Epithelial cell of esophagus (primary cell): Measurements from ENCODE around the gene ZNF439.
"Not testable (repeated sequence)": the region's sequence is repeated elsewhere in the genome, so short reads cannot be mapped to it uniquely, and the experiment has no call there.

Experiments
- DNase-seq: peaks from one replicate; pipeline ENCODE4 v3.0.0; 2010; ENCODE audit warnings: low read depth
- H3K4me3 ChIP-seq: 2 replicates; pipeline ENCODE4 v1.5.1; 2011; ENCODE audit warnings: mild to moderate bottlenecking, low read length, control low read depth
- TF ChIP-seq, protein P1 (sequence below): IDR thresholded peaks from 2 replicates; pipeline ENCODE4 v1.5.1; 2011; ENCODE audit warnings: low read depth, mild to moderate bottlenecking, low read length, control low read depth, inconsistent platforms; ENCODE audit not compliant: insufficient read depth; ENCODE audit errors: missing control alignments

The ZNF439 gene

DNA sequence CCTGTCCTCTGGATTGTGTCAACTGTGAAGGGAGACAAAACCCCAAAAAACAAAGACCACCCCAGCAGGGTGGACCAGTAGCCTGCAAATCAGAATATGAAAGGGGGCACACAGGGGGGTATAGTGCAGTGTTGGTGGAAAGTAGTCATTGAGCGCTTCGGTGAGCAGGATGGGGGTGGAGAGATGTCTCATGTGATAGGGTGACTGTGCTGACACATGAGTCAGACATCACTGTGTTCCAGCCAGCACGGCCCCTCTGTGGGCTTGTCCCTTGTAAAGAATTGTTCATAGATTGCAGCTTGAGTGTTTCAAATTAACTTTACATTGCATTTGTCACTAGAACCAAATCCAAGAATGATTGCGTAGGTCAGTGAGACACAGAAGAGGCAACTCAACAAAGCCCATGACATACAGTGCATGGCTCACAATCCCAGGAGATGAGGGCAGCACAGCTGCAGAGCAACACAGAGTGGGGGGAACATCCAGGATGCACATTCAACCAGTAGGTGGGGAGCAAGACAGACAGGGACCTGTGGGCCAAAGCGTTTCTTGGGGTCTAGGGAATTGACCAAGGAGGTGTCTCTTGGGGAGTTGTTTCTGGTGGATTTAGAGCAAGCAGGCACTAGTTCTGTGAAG lies 26.9 kb upstream of the ZNF439 start:
- H3K4me3 ChIP-seq, result no peak overlapping the region
- peak; percentile 11 for DNase-seq
- TF ChIP-seq, protein P1, sequence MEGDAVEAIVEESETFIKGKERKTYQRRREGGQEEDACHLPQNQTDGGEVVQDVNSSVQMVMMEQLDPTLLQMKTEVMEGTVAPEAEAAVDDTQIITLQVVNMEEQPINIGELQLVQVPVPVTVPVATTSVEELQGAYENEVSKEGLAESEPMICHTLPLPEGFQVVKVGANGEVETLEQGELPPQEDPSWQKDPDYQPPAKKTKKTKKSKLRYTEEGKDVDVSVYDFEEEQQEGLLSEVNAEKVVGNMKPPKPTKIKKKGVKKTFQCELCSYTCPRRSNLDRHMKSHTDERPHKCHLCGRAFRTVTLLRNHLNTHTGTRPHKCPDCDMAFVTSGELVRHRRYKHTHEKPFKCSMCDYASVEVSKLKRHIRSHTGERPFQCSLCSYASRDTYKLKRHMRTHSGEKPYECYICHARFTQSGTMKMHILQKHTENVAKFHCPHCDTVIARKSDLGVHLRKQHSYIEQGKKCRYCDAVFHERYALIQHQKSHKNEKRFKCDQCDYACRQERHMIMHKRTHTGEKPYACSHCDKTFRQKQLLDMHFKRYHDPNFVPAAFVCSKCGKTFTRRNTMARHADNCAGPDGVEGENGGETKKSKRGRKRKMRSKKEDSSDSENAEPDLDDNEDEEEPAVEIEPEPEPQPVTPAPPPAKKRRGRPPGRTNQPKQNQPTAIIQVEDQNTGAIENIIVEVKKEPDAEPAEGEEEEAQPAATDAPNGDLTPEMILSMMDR, result no peak

DNA sequence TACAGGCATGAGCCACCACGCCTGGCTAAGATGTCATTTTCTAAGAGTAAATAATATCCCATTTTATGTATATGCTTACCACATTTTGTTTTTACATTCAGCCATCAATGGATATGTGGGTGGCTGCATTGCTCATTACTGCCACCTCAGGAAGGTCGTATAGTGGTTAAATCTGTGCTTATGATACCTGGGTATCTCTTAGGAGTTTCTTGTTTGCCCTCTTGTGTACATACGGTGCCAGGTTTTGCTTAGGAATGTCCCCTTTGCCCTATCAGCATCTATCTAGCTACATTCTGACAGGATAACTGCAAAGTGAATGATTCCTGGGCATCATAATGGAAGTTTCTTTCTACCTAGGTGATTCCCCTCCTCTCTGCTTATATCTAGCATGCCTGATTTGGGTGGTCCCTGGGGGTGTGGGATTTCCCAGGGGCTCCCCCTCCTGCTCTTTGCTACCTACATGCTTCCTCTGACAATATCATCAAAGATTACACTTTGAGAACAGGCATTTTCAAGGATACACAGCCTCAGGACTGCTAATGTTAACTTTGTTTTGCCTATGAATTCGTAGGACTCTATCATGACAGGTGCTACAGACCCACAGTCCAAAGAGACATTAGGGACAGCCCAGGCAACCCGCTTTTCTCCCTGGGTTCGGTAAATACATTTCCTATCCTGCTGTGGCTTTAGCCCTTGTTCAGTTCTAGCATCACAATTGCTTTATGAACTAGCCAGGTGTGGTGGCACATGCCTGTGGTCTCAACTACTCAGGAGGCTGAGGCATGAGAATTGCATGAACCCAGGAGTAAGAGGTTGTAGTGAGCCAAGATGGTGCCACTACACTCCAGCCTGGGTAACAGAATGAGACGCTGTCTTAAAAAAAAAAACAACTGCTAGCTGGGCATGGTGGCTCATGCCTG lies 19.3 kb upstream of the ZNF439 start:
- H3K4me3 ChIP-seq, DNase-seq: not testable (repeated sequence)

GRCh38 chr19:11832253-11832912 lies 16.1 kb upstream of the ZNF439 start:
- H3K4me3 ChIP-seq, result no peak overlapping the region
- DNase-seq, result no peak
- TF ChIP-seq, protein P1, result no peak

DNA sequence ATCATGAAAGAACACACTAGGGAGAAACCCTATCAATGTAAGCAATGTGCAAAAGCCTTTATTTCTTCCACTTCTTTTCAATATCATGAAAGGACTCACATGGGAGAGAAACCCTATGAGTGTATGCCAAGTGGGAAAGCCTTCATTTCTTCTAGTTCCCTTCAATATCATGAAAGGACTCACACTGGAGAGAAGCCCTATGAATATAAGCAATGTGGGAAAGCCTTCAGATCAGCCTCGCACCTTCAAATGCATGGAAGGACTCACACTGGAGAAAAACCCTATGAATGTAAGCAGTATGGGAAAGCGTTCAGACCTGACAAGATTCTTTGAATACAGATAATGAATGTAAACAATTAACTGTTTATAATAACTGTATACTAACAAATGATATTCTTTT lies 15.0 kb upstream of the ZNF439 start:
- no peak overlapping the region for H3K4me3 ChIP-seq
- TF ChIP-seq, protein P1, result no peak
- DNase-seq, result no peak

GRCh38 chr19:11835626-11836066 lies 12.9 kb upstream of the ZNF439 start:
- peak; percentile 52 for DNase-seq
- H3K4me3 ChIP-seq, result not testable (repeated sequence)

DNA sequence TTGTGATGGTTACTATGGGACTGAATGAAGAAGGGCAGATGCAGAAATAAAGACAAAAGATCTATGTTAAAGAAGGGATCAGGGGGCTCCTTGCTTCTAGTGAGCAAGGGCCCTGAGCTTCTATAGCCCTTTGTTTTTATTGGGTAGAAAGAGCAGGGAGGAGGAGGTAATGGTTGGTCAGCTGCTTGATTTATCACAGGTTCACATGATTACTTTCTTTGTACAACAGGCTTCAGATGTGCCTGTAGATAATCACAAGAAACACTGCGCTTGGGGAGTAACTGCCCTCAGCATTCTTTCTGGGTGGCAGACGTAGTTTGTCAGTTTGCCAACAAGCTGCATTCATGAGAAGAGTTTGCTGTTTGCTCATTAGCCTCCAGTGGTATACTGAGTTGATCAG lies 4.8 kb upstream of the ZNF439 start:
- no peak for DNase-seq
- TF ChIP-seq, protein P1, result no peak
- no peak overlapping the region for H3K4me3 ChIP-seq

DNA sequence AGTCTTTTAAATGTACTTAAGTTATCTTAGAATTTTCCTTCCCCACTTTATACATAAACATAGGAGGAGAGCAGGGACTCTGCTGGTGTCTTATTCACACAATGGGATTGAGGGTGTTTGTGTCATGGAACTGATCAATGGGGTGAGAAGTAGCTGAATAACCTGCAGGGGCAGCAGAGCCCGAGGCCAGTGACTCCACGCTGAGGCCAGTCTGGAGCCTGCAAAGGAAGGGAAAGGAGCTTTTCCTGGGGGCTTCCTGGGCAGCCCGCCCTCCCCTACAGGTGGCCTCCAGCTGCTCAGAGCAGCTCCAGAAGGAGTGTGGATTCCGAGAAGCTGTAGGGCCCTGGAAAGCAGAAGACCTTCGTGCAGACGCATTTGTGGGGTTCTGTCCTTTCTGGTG lies 911 bp upstream of the ZNF439 start:
- not testable (repeated sequence) for H3K4me3 ChIP-seq, DNase-seq

GRCh38 chr19:11848200-11848593 lies 329 bp upstream of the ZNF439 start:
- H3K4me3 ChIP-seq, result no peak overlapping the region
- no peak for DNase-seq
- TF ChIP-seq, protein P1, result no peak

GRCh38 chr19:11850289-11850688 lies 1.8 kb downstream of the ZNF439 start:
- H3K4me3 ChIP-seq, DNase-seq: not testable (repeated sequence)
